ENCODE results near the gene RBM15B.

DNA sequence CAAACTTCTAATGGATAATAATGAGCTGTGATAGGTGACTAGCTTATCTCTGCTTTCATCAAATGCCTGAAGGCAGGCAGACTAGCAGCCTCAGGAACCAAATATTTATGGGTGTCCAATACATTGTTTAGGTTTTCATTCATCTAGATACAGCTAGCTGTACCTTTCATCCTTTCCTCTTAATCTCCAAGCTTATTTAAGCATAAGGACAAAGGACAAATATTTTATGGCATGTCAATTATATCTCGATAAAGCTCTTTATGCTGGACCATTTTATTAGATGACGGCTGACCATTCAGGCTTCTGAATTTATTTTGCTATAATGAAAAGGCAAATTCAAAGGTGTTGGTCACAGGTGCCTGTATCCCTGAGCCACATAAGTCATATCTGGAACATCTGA, 16.9 kb downstream of the RBM15B start:
- no peak for TF ChIP-seq POLR2A (IDR thresholded peaks at IDR 0.05)
- TF ChIP-seq, protein P1, sequence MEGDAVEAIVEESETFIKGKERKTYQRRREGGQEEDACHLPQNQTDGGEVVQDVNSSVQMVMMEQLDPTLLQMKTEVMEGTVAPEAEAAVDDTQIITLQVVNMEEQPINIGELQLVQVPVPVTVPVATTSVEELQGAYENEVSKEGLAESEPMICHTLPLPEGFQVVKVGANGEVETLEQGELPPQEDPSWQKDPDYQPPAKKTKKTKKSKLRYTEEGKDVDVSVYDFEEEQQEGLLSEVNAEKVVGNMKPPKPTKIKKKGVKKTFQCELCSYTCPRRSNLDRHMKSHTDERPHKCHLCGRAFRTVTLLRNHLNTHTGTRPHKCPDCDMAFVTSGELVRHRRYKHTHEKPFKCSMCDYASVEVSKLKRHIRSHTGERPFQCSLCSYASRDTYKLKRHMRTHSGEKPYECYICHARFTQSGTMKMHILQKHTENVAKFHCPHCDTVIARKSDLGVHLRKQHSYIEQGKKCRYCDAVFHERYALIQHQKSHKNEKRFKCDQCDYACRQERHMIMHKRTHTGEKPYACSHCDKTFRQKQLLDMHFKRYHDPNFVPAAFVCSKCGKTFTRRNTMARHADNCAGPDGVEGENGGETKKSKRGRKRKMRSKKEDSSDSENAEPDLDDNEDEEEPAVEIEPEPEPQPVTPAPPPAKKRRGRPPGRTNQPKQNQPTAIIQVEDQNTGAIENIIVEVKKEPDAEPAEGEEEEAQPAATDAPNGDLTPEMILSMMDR (IDR thresholded peaks at IDR 0.05): no peak
- no peak for TF ChIP-seq EP300 (IDR thresholded peaks at IDR 0.05; ENCODE audit: low read depth)
- TF ChIP-seq POLR2AphosphoS5 (IDR thresholded peaks at IDR 0.05): no peak

Data from transverse colon (tissue), 4 donors.